NB4 (cell line): ENCODE results near the gene XXYLT1.

Experiments
- POLR2A ChIP-seq: IDR thresholded peaks from 2 replicates; pipeline ENCODE4 v1.6.1; 2011; ENCODE audit warnings: mild to moderate bottlenecking; ENCODE audit not compliant: insufficient read length; ENCODE audit errors: extremely low read depth
- TF ChIP-seq, protein P1 (sequence below): IDR thresholded peaks from one replicate; pipeline ENCODE4 v1.5.1; 2012; ENCODE audit warnings: low read depth, low read length
- TF ChIP-seq, protein P2 (sequence below): IDR thresholded peaks from 2 replicates; pipeline ENCODE4 v1.6.1; 2011; ENCODE audit warnings: low read depth, low read length

DNA sequence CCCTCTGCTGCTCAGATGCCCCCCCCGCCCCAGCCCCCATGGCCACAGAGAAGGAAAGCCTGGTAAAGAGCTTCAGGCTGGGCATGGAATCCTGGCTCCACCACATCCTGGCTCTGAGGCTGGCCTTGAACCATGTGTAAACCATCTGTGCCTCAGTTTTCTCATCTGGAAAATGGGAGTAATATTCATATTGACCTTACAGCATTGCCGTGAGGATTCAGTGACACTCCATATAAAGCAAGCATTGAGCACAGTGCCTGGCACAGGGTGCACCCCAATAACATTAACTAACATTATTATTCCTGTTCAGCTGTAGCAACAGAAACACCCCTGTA lies 150.7 kb downstream of the XXYLT1 start:
- TF ChIP-seq, protein P1, sequence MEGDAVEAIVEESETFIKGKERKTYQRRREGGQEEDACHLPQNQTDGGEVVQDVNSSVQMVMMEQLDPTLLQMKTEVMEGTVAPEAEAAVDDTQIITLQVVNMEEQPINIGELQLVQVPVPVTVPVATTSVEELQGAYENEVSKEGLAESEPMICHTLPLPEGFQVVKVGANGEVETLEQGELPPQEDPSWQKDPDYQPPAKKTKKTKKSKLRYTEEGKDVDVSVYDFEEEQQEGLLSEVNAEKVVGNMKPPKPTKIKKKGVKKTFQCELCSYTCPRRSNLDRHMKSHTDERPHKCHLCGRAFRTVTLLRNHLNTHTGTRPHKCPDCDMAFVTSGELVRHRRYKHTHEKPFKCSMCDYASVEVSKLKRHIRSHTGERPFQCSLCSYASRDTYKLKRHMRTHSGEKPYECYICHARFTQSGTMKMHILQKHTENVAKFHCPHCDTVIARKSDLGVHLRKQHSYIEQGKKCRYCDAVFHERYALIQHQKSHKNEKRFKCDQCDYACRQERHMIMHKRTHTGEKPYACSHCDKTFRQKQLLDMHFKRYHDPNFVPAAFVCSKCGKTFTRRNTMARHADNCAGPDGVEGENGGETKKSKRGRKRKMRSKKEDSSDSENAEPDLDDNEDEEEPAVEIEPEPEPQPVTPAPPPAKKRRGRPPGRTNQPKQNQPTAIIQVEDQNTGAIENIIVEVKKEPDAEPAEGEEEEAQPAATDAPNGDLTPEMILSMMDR, result no peak
- TF ChIP-seq, protein P2, sequence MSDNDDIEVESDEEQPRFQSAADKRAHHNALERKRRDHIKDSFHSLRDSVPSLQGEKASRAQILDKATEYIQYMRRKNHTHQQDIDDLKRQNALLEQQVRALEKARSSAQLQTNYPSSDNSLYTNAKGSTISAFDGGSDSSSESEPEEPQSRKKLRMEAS, result no peak
- no peak for TF ChIP-seq POLR2A
